A673 (cell line): ENCODE data around the gene PRIM1. TPM values are rescaled to one million over a fixed set of nuclear protein-coding genes. Genes with fewer than 3 reads are reported as not detected.
"Not testable (repeated sequence)": the region's sequence is repeated elsewhere in the genome, so short reads cannot be mapped to it uniquely, and the experiment has no call there.

Experiments used
- BruUV-seq: library from RNA; stranded (reverse); fragments of 400-500 nt; replicated peaks from 2 replicates; lab custom pipeline; 2021; lab: Mats Ljungman, UMichigan
- CTCF ChIA-PET: fragments of 300-600 bp; sonication (Branson Sonifier 250); formaldehyde crosslinking; loops from one replicate; lab custom pipeline; 2022; ENCODE audit warnings: antibody characterized with exemption; lab: Charles Lee
- POLR2A ChIA-PET: fragments of 300-600 bp; sonication (Branson Sonifier 250); formaldehyde crosslinking; loops from one replicate; lab custom pipeline; 2022; ENCODE audit warnings: antibody characterized with exemption; ENCODE audit not compliant: low non-redundant PET; lab: Charles Lee
- DNase-seq: peaks from one replicate; pipeline ENCODE4 v3.0.0-alpha.2; 2015; ENCODE audit warnings: low spot score
- H3K27ac ChIP-seq: fragments of 200-600 bp; sonication (generic); 2 replicates; pipeline ENCODE4 v1.5.1; 2016; ENCODE audit warnings: mixed run types, low read depth, mild to moderate bottlenecking, mixed read lengths, antibody characterized with exemption, low read length; ENCODE audit not compliant: poor library complexity, severe bottlenecking
- H3K27me3 ChIP-seq: fragments of 200-600 bp; sonication (generic); replicated peaks from 2 replicates; pipeline ENCODE4 v1.6.1; 2017; ENCODE audit warnings: mixed run types, low read depth, mild to moderate bottlenecking, mixed read lengths, antibody characterized with exemption, low read length; ENCODE audit not compliant: insufficient read depth, poor library complexity
- H3K36me3 ChIP-seq: fragments of 200-600 bp; sonication (generic); 2 replicates; pipeline ENCODE4 v1.6.1; 2016; ENCODE audit warnings: mixed run types, mild to moderate bottlenecking, mixed read lengths, antibody characterized with exemption, low read length; ENCODE audit not compliant: insufficient read depth, poor library complexity, severe bottlenecking
- H3K4me1 ChIP-seq: fragments of 200-600 bp; sonication (generic); 2 replicates; pipeline ENCODE4 v1.6.1; 2017; ENCODE audit warnings: mixed run types, mild to moderate bottlenecking, mixed read lengths, antibody characterized with exemption, low read length; ENCODE audit not compliant: insufficient read depth, poor library complexity, severe bottlenecking
- H3K4me3 ChIP-seq: fragments of 200-600 bp; sonication (generic); 2 replicates; pipeline ENCODE4 v1.5.1; 2016; ENCODE audit warnings: low read depth, mixed run types, mild to moderate bottlenecking, mixed read lengths, low read length; ENCODE audit not compliant: poor library complexity, severe bottlenecking
- H3K9me3 ChIP-seq: fragments of 200-600 bp; sonication (generic); 2 replicates; pipeline ENCODE4 v1.6.1; 2016; ENCODE audit warnings: mixed run types, low read depth, mild to moderate bottlenecking, mixed read lengths, antibody characterized with exemption, low read length; ENCODE audit not compliant: poor library complexity, severe bottlenecking
- CTCF ChIP-seq: fragments of 300-800, 200-600 bp; sonication (generic); conservative IDR thresholded peaks from 2 replicates; pipeline ENCODE4 v1.5.1; 2017; ENCODE audit warnings: low read depth, mild to moderate bottlenecking, antibody characterized with exemption, low read length, moderate library complexity, mixed read lengths
- EZH2 ChIP-seq: fragments of 200-600 bp; sonication (generic); IDR thresholded peaks from 2 replicates; pipeline ENCODE4 v1.6.1; 2017; ENCODE audit warnings: borderline replicate concordance, low read depth, mild to moderate bottlenecking, mixed read lengths, antibody characterized with exemption, low read length; ENCODE audit not compliant: poor library complexity, severe bottlenecking
- intact Hi-C: fragments of 100-400 bp; cut with micrococcal nuclease; formaldehyde crosslinking; loops from one replicate; pipeline ENCODE4 v1.10.0; 2022; ENCODE audit not compliant: unreplicated experiment
- total RNA-seq: library from RNA; stranded (reverse); gene quantifications from 2 replicates; pipeline ENCODE4 v1.2.3, GENCODE V29; 2021

PRIM1 gene
- total RNA-seq, 1 experiment from 2014 or later = 51.9 TPM

DNA sequence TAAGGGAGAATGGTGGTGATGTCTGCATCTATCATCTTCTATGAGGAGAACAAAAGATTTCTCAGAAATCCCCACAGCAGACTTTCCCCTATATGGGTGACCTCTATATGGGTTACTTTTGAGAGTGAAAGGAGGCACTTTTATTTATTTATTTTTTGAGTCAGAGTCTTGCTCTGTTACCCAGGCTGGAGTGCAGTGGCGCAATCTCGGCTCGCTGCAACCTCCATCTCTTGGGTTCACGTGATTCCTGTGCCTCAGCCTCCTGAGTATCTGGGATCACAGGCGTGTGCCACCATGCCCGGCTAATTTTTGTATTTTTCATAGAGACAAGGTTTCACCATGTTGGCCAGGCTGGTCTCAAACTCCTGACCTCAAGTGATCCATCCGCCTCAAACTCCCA is 41.0 kb upstream of the PRIM1 start:
- H3K4me1 ChIP-seq, BruUV-seq, DNase-seq, CTCF ChIA-PET, H3K9me3 ChIP-seq, H3K36me3 ChIP-seq, POLR2A ChIA-PET, H3K27ac ChIP-seq, H3K27me3 ChIP-seq, intact Hi-C loops, H3K4me3 ChIP-seq: not testable (repeated sequence)

- DNase-seq = no peak
- H3K4me1 ChIP-seq = no peaks in the 10 kb centered on the region
- intact Hi-C loops = no loop called here
- no peaks in the 10 kb centered on the region for H3K9me3 ChIP-seq
- H3K4me3 ChIP-seq = no peak overlapping the region
- no peaks in the 10 kb centered on the region for H3K36me3 ChIP-seq
- POLR2A ChIA-PET = no interaction called here
- TF ChIP-seq CTCF (no peak), EZH2 (no peak)
- BruUV-seq = no TSS peak
- CTCF ChIA-PET = no interaction called here
- no peak overlapping the region for H3K27ac ChIP-seq
- H3K27me3 ChIP-seq = no peaks in the 10 kb centered on the region
Observed at GRCh38 chr12:56792678-56793077, 40.6 kb upstream of the PRIM1 start.

DNA sequence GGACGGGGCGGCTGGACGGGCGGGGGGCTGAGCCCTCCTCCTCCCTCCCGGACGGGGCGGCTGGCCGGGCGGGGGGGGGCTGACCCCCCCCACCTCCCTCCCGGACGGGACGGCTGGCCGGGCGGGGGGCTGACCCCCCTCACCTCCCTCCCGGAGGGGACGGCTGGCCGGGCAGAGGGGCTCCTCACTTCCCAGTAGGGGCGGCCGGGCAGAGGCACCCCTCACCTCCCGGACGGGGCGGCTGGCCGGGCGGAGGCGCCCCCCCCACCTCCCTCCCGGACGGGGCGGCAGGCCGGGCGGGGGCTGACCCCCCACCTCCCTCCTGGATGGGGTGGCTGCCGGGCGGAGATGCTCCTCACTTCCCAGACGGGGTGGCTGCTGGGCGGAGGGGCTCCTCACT is 37.3 kb upstream of the PRIM1 start:
- BruUV-seq, H3K27ac ChIP-seq, POLR2A ChIA-PET, H3K9me3 ChIP-seq, H3K4me3 ChIP-seq, CTCF ChIA-PET, DNase-seq, H3K27me3 ChIP-seq, intact Hi-C loops, H3K4me1 ChIP-seq, H3K36me3 ChIP-seq: not testable (repeated sequence)

DNA sequence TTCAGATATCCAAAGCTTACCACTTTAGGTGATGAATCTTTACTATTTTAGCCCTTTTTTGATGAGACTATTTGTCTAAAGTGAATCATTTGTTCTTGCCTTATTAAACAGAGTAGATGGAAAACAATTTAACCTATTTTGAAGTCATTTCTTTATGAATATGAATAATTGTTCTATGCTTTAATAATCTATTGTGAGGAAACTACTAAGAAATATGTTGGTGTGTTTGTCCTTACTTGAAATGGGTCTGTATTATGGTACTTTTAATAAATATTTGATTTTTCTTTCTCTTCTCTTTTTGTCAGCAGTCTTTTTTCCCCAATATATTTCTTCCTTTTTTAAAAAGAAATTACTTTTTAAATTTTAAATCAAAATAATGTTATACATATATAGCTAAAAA is 35.4 kb upstream of the PRIM1 start:
- Histone ChIP-seq H3K9me3 (no peaks in the 10 kb centered on the region), H3K27ac (no peak overlapping the region), H3K36me3 (no peaks in the 10 kb centered on the region), H3K27me3 (no peaks in the 10 kb centered on the region), H3K4me3 (no peak overlapping the region), H3K4me1 (no peaks in the 10 kb centered on the region)
- intact Hi-C loops = no loop called here
- CTCF ChIA-PET = no interaction called here
- BruUV-seq = no TSS peak
- POLR2A ChIA-PET = no interaction called here
- DNase-seq = no peak
- no peak for TF ChIP-seq EZH2
- TF ChIP-seq CTCF = no peak
